Astrocyte of the spinal cord (primary cell): ENCODE measurements around the gene GRAP2.

ENCODE experiments used
- DNase-seq: peaks from one replicate; pipeline ENCODE4 v3.0.0; 2011; ENCODE audit warnings: low read depth, low spot score
- H3K4me3 ChIP-seq: 2 replicates; pipeline ENCODE4 v1.5.1; 2011; ENCODE audit warnings: low read depth, mild to moderate bottlenecking, low read length, moderate library complexity
- CTCF ChIP-seq: IDR thresholded peaks from 2 replicates; pipeline ENCODE4 v1.5.1; 2012; ENCODE audit warnings: low read depth, mild to moderate bottlenecking, low read length, inconsistent platforms
- in situ Hi-C: cut with HindIII; loops from 2 replicates; pipeline ENCODE4 v1.10.0; 2017; ENCODE audit warnings: low sequenced_read_pairs

GRAP2 gene

GRCh38 chr22:39907605-39908097 lies 6.8 kb downstream of the GRAP2 start:
- in situ Hi-C loops = no loop called here
- TF ChIP-seq CTCF = no peak
- no peak overlapping the region for H3K4me3 ChIP-seq
- DNase-seq = no peak

- no peak for TF ChIP-seq CTCF
- no peak for DNase-seq
- in situ Hi-C loops = no loop called here
- no peak overlapping the region for H3K4me3 ChIP-seq
These were observed 7.3 kb downstream of the GRAP2 start for GRCh38 chr22:39908136-39908535.

GRCh38 chr22:39908737-39909136 lies 7.9 kb downstream of the GRAP2 start:
- in situ Hi-C loops = no loop called here
- H3K4me3 ChIP-seq = no peak overlapping the region
- TF ChIP-seq CTCF = no peak
- DNase-seq = peak; percentile 3

- no peak for TF ChIP-seq CTCF
- no peak for DNase-seq
- no peak overlapping the region for H3K4me3 ChIP-seq
- in situ Hi-C loops = no loop called here
These were observed 10.2 kb downstream of the GRAP2 start for GRCh38 chr22:39910876-39911613.

GRCh38 chr22:39913321-39913720 lies 12.4 kb downstream of the GRAP2 start:
- in situ Hi-C loops = no loop called here
- H3K4me3 ChIP-seq = no peak overlapping the region
- no peak for DNase-seq
- TF ChIP-seq CTCF = no peak

- no peak overlapping the region for H3K4me3 ChIP-seq
- TF ChIP-seq CTCF = no peak
- no peak for DNase-seq
- in situ Hi-C loops = no loop called here
These were observed 13.0 kb downstream of the GRAP2 start for GRCh38 chr22:39913886-39914285.
